Effector CD8-positive, alpha-beta T cell (primary cell): ENCODE results near the gene RAMP3.
"Not testable (repeated sequence)": the region's sequence is repeated elsewhere in the genome, so short reads cannot be mapped to it uniquely, and the experiment has no call there.

Source experiments
- DNase-seq: peaks from one replicate; lab custom pipeline; 2025; lab: John Stamatoyannopoulos, UW

RAMP3 gene

GRCh38 chr7:45131891-45132290 is 25.7 kb upstream of the RAMP3 start:
- no peak for DNase-seq

- no peak for DNase-seq
Observed at GRCh38 chr7:45132708-45133320, 24.8 kb upstream of the RAMP3 start.

GRCh38 chr7:45133352-45133751 is 24.2 kb upstream of the RAMP3 start:
- no peak for DNase-seq

- no peak for DNase-seq
Observed at GRCh38 chr7:45133877-45134276, 23.7 kb upstream of the RAMP3 start.

GRCh38 chr7:45136106-45137060 is 21.2 kb upstream of the RAMP3 start:
- DNase-seq = peak; percentile 50

GRCh38 chr7:45138433-45139267 is 18.9 kb upstream of the RAMP3 start:
- DNase-seq = no peak

GRCh38 chr7:45140827-45141226 is 16.8 kb upstream of the RAMP3 start:
- no peak for DNase-seq

- no peak for DNase-seq
Observed at GRCh38 chr7:45143616-45144015, 14.0 kb upstream of the RAMP3 start.

GRCh38 chr7:45145881-45146280 is 11.7 kb upstream of the RAMP3 start:
- DNase-seq = no peak

GRCh38 chr7:45146531-45147379 is 10.8 kb upstream of the RAMP3 start:
- DNase-seq = no peak

GRCh38 chr7:45147858-45148652 is 9.5 kb upstream of the RAMP3 start:
- DNase-seq = no peak

- no peak for DNase-seq
Observed at GRCh38 chr7:45148653-45148973, 9.0 kb upstream of the RAMP3 start.

GRCh38 chr7:45149606-45150005 is 8.0 kb upstream of the RAMP3 start:
- DNase-seq = no peak

GRCh38 chr7:45150199-45150598 is 7.4 kb upstream of the RAMP3 start:
- no peak for DNase-seq

GRCh38 chr7:45151131-45151684 is 6.4 kb upstream of the RAMP3 start:
- DNase-seq = no peak

- no peak for DNase-seq
Observed at GRCh38 chr7:45151967-45152366, 5.6 kb upstream of the RAMP3 start.

- DNase-seq = no peak
Observed at GRCh38 chr7:45153233-45153632, 4.4 kb upstream of the RAMP3 start.

GRCh38 chr7:45153861-45154260 is 3.7 kb upstream of the RAMP3 start:
- DNase-seq = not testable (repeated sequence)

- DNase-seq = no peak
Observed at GRCh38 chr7:45155357-45155900, 2.2 kb upstream of the RAMP3 start.

GRCh38 chr7:45155941-45156340 is 1.6 kb upstream of the RAMP3 start:
- DNase-seq = no peak
